GM21576 (cell line): ENCODE data around the gene CPM.
"Not testable (repeated sequence)": the region's sequence is repeated elsewhere in the genome, so short reads cannot be mapped to it uniquely, and the experiment has no call there.

Experiments used
- ATAC-seq: cut with Tn5 transposase; IDR thresholded peaks from one replicate; pipeline ENCODE4 v1.9.1; 2021; ENCODE audit warnings: mild to moderate bottlenecking, moderate library complexity; ENCODE audit not compliant: unreplicated experiment

CPM gene

GRCh38 chr12:68833508-68833907, 99.5 kb downstream of the CPM start:
- no peak for ATAC-seq

- ATAC-seq: no peak
Measured at GRCh38 chr12:68832504-68832867, 100.5 kb downstream of the CPM start.

- ATAC-seq: no peak
Measured at GRCh38 chr12:68831751-68832503, 101.0 kb downstream of the CPM start.

GRCh38 chr12:68831272-68831671, 101.7 kb downstream of the CPM start:
- ATAC-seq: no peak

- no peak for ATAC-seq
Measured at GRCh38 chr12:68828672-68829068, 104.3 kb downstream of the CPM start.

- no peak for ATAC-seq
Measured at GRCh38 chr12:68827895-68828671, 104.9 kb downstream of the CPM start.

- ATAC-seq: no peak
Measured at GRCh38 chr12:68825569-68826217, 107.3 kb downstream of the CPM start.

- no peak for ATAC-seq
Measured at GRCh38 chr12:68824597-68825250, 108.2 kb downstream of the CPM start.

GRCh38 chr12:68824131-68824530, 108.8 kb downstream of the CPM start:
- ATAC-seq: no peak

GRCh38 chr12:68823696-68824095, 109.3 kb downstream of the CPM start:
- no peak for ATAC-seq

- no peak for ATAC-seq
Measured at GRCh38 chr12:68821357-68822188, 111.4 kb downstream of the CPM start.

- ATAC-seq: not testable (repeated sequence)
Measured at GRCh38 chr12:68819481-68819880, 113.5 kb downstream of the CPM start.

- ATAC-seq: no peak
Measured at GRCh38 chr12:68815928-68816800, 116.8 kb downstream of the CPM start.

- no peak for ATAC-seq
Measured at GRCh38 chr12:68815232-68815927, 117.6 kb downstream of the CPM start.

- ATAC-seq: no peak
Measured at GRCh38 chr12:68814490-68815231, 118.3 kb downstream of the CPM start.

- ATAC-seq: no peak
Measured at GRCh38 chr12:68813242-68813593, 119.8 kb downstream of the CPM start.

- no peak for ATAC-seq
Measured at GRCh38 chr12:68812553-68813241, 120.3 kb downstream of the CPM start.

- not testable (repeated sequence) for ATAC-seq
Measured at GRCh38 chr12:68811573-68811972, 121.4 kb downstream of the CPM start.
